Glomerular visceral epithelial cell (primary cell): ENCODE measurements around the gene SIGLEC1.

Source experiments
- DNase-seq: peaks from one replicate; pipeline ENCODE4 v3.0.0-alpha.2; 2016; ENCODE audit errors: extremely low spot score

The SIGLEC1 gene

GRCh38 chr20:3744806-3745685, 32.6 kb upstream of the SIGLEC1 start:
- DNase-seq = no peak

GRCh38 chr20:3744037-3744436, 31.6 kb upstream of the SIGLEC1 start:
- no peak for DNase-seq

- no peak for DNase-seq
Measured at GRCh38 chr20:3743251-3743650, 30.9 kb upstream of the SIGLEC1 start.

- no peak for DNase-seq
Measured at GRCh38 chr20:3741836-3742458, 29.5 kb upstream of the SIGLEC1 start.

GRCh38 chr20:3740615-3741301, 28.4 kb upstream of the SIGLEC1 start:
- DNase-seq = no peak

- DNase-seq = no peak
Measured at GRCh38 chr20:3739926-3740451, 27.6 kb upstream of the SIGLEC1 start.

- no peak for DNase-seq
Measured at GRCh38 chr20:3739054-3739925, 26.9 kb upstream of the SIGLEC1 start.

- DNase-seq = no peak
Measured at GRCh38 chr20:3738111-3739053, 26.0 kb upstream of the SIGLEC1 start.

GRCh38 chr20:3735768-3736167, 23.4 kb upstream of the SIGLEC1 start:
- no peak for DNase-seq

GRCh38 chr20:3734111-3734843, 21.9 kb upstream of the SIGLEC1 start:
- no peak for DNase-seq

- no peak for DNase-seq
Measured at GRCh38 chr20:3733119-3733995, 21.0 kb upstream of the SIGLEC1 start.

- no peak for DNase-seq
Measured at GRCh38 chr20:3732327-3733118, 20.1 kb upstream of the SIGLEC1 start, which contains the start of gene HSPA12B. Gene HSPA12B, plus strand, starts transcription at chr20:3732685. Its CDS starts 5,990 bp downstream, at chr20:3738675.

GRCh38 chr20:3731944-3732326, 19.5 kb upstream of the SIGLEC1 start:
- no peak for DNase-seq

- no peak for DNase-seq
Measured at GRCh38 chr20:3730803-3731672, 18.6 kb upstream of the SIGLEC1 start.

GRCh38 chr20:3729811-3730540, 17.6 kb upstream of the SIGLEC1 start:
- DNase-seq = peak; percentile 30

GRCh38 chr20:3729378-3729777, 17.0 kb upstream of the SIGLEC1 start:
- no peak for DNase-seq
